OCI-LY7 (cell line): ENCODE data around the gene ARL8B. TPM values are rescaled to one million over a fixed set of nuclear protein-coding genes. Genes with fewer than 3 reads are reported as not detected.

ENCODE experiments used
- BruUV-seq: library from RNA; stranded (reverse); fragments of 400-500 nt; replicated peaks from 2 replicates; lab custom pipeline; 2021; lab: Mats Ljungman, UMichigan
- CTCF ChIA-PET: fragments of 300-600 bp; sonication (Branson Sonifier 250); formaldehyde crosslinking; loops from one replicate; lab custom pipeline; 2022; ENCODE audit warnings: antibody characterized with exemption; ENCODE audit not compliant: unreplicated experiment; lab: Charles Lee
- POLR2A ChIA-PET: fragments of 300-600 bp; sonication (Branson Sonifier 250); formaldehyde crosslinking; loops from one replicate; lab custom pipeline; 2022; ENCODE audit warnings: antibody characterized with exemption; lab: Charles Lee
- DNase-seq: peaks from one replicate; pipeline ENCODE4 v3.0.0-alpha.2; 2015; ENCODE audit warnings: low spot score
- H2AFZ ChIP-seq: fragments of 200-600 bp; sonication (generic), shearing (Covaris generic); 2 replicates; pipeline ENCODE4 v1.6.1; 2014; ENCODE audit warnings: mild to moderate bottlenecking, antibody characterized with exemption, low read length, moderate library complexity
- H3K27ac ChIP-seq: fragments of 200-600 bp; sonication (generic); 2 replicates; pipeline ENCODE4 v1.5.1; 2014; ENCODE audit warnings: mixed run types, low read depth, mild to moderate bottlenecking, moderate library complexity, low read length, inconsistent platforms; ENCODE audit not compliant: poor library complexity, severe bottlenecking
- H3K36me3 ChIP-seq: fragments of 200-600 bp; sonication (generic); 2 replicates; pipeline ENCODE4 v1.6.1; 2014; ENCODE audit warnings: mild to moderate bottlenecking, antibody characterized with exemption, low read length, moderate library complexity, mixed read lengths; ENCODE audit not compliant: insufficient read depth
- H3K4me1 ChIP-seq: fragments of 200-600 bp; sonication (generic); 2 replicates; pipeline ENCODE4 v1.5.1; 2014; ENCODE audit warnings: mild to moderate bottlenecking, low read length; ENCODE audit not compliant: insufficient read depth, poor library complexity, severe bottlenecking
- H3K4me2 ChIP-seq: fragments of 200-600 bp; sonication (generic); 2 replicates; pipeline ENCODE4 v1.6.1; 2014; ENCODE audit warnings: mild to moderate bottlenecking, low read length
- H3K4me3 ChIP-seq: fragments of 200-600 bp; sonication (generic); 2 replicates; pipeline ENCODE4 v1.5.1; 2014; ENCODE audit warnings: mild to moderate bottlenecking, low read depth, low read length; ENCODE audit not compliant: poor library complexity, severe bottlenecking
- H3K79me2 ChIP-seq: fragments of 200-600 bp; sonication (generic); 2 replicates; pipeline ENCODE4 v1.6.1; 2016; ENCODE audit warnings: low read depth, mild to moderate bottlenecking, low read length, moderate library complexity, mixed read lengths; ENCODE audit not compliant: insufficient read depth
- H3K9me2 ChIP-seq: fragments of 200-600 bp; sonication (generic); 2 replicates; pipeline ENCODE4 v1.6.1; 2016; ENCODE audit warnings: mild to moderate bottlenecking, low read length, mixed read lengths; ENCODE audit not compliant: insufficient read depth
- H3K9me3 ChIP-seq: fragments of 200-600 bp; sonication (generic); 2 replicates; pipeline ENCODE4 v1.6.1; 2014; ENCODE audit warnings: mild to moderate bottlenecking, mixed run types, low read length, mixed read lengths
- H4K20me1 ChIP-seq: fragments of 200-600 bp; sonication (generic); 2 replicates; pipeline ENCODE4 v1.6.1; 2014; ENCODE audit warnings: mild to moderate bottlenecking, antibody characterized with exemption, low read length, moderate library complexity, mixed read lengths; ENCODE audit not compliant: insufficient read depth
- CTCF ChIP-seq: fragments of 200-600 bp; sonication (generic); conservative IDR thresholded peaks from 2 replicates; pipeline ENCODE4 v1.5.1; 2014; ENCODE audit warnings: mild to moderate bottlenecking, antibody characterized with exemption, low read length, moderate library complexity, mixed read lengths
- EZH2phosphoT487 ChIP-seq: fragments of 200-600 bp; sonication (generic); IDR thresholded peaks from 2 replicates; pipeline ENCODE4 v1.6.1; 2018; ENCODE audit warnings: low read depth, borderline replicate concordance, mild to moderate bottlenecking, mixed run types, antibody characterized with exemption, low read length, moderate library complexity, mixed read lengths
- intact Hi-C: fragments of 100-400 bp; cut with micrococcal nuclease; formaldehyde crosslinking; loops from one replicate; pipeline ENCODE4 v1.10.0; 2022; ENCODE audit not compliant: unreplicated experiment
- total RNA-seq, 2 experiments: library from RNA; depleted of rRNA in 1 of 2; stranded (reverse); fragments of >200 nt in 1 of 2; shearing (Covaris generic) in 1 of 2; gene quantifications; 2 replicates each; pipeline ENCODE4 v1.2.3, GENCODE V29; 2014 to 2022

Gene ARL8B
- total RNA-seq, 2 experiments from 2014 or later: 27.1 to 60.4 TPM

- TF ChIP-seq EZH2phosphoT487 (no peak), CTCF (no peak)
- H3K36me3 ChIP-seq: peaks cover 30% of the 10 kb centered on the region
- ChIA-PET CTCF (no interaction called here), POLR2A (interaction anchor here (0.6 to 1.1 kb wide), 4 partner anchors 13 to 31 kb away, joined by 3 to 4 read pairs (median 3); no protein-coding TSS in a partner anchor)
- H3K9me3 ChIP-seq: peaks cover 5% of the 10 kb centered on the region; the same call in 1 of the 2 replicates
- peaks cover 96% of the 10 kb centered on the region for H3K79me2 ChIP-seq
- intact Hi-C loops: no loop called here
- peaks cover 10% of the 10 kb centered on the region for H3K4me1 ChIP-seq
- H3K27ac ChIP-seq: no peak overlapping the region
- no TSS peak for BruUV-seq
- no peak for DNase-seq
- H4K20me1 ChIP-seq: no peaks in the 10 kb centered on the region
- no peak overlapping the region for H3K4me2 ChIP-seq
- H3K9me2 ChIP-seq: no peaks in the 10 kb centered on the region
- no peak overlapping the region for H3K4me3 ChIP-seq
- no peak overlapping the region for H2AFZ ChIP-seq
Measured at GRCh38 chr3:5155241-5155640, 33.1 kb downstream of the ARL8B start.

GRCh38 chr3:5160321-5160720 is 38.2 kb downstream of the ARL8B start:
- TF ChIP-seq EZH2phosphoT487 (no peak), CTCF (no peak)
- no peak for DNase-seq
- Histone ChIP-seq H3K9me2 (no peaks in the 10 kb centered on the region), H3K4me1 (peaks cover 48% of the 10 kb centered on the region), H3K4me2 (no peak overlapping the region), H2AFZ (no peak overlapping the region), H3K27ac (no peak overlapping the region), H3K36me3 (0 out of 2 replicates have a peak, but pooled peaks cover 4% of the 10 kb centered on the region), H3K4me3 (no peak overlapping the region), H4K20me1 (peaks cover 14% of the 10 kb centered on the region; the same call in 1 of the 2 replicates), H3K79me2 (peaks cover 96% of the 10 kb centered on the region), H3K9me3 (peaks cover under 1% of the 10 kb centered on the region; the same call in 1 of the 2 replicates)
- POLR2A ChIA-PET: interaction anchor here (1.2 to 3.4 kb wide), 3 partner anchors 10 to 29 kb away, joined by 6 to 16 read pairs (median 7); no protein-coding TSS in a partner anchor
- BruUV-seq: no TSS peak
- intact Hi-C loops: no loop called here
- CTCF ChIA-PET: no interaction called here
